Kidney (tissue), 22 donors: ENCODE results near the gene AMDHD2. TPM values are rescaled to one million over a fixed set of nuclear protein-coding genes. Genes with fewer than 3 reads are reported as not detected.

Experiments
- DNase-seq, 5 donors: peaks; one replicate each; pipeline ENCODE4 v3.0.0-alpha.2; 2013 to 2020
- FAIRE-seq: peaks from 2 replicates; lab custom pipeline; 2012; peaks lifted over from hg19 to GRCh38; lab: Jason Lieb, UNC
- H3K27ac ChIP-seq, 2 donors: one replicate each; pipeline ENCODE4 v1.7.0; 2013; ENCODE audit warnings: low read depth in 2 of 2, low read length in 2 of 2, inconsistent platforms in 1 of 2
- H3K27me3 ChIP-seq: one replicate; pipeline ENCODE4 v1.7.1; 2013; ENCODE audit warnings: low read length, inconsistent platforms; ENCODE audit not compliant: control insufficient read depth, insufficient read depth
- H3K36me3 ChIP-seq, 3 donors: one replicate each; pipeline versions ENCODE4 v1.7.0 to v1.7.1; 2013; ENCODE audit warnings: low read length in 3 of 3, control low read depth in 1 of 3, inconsistent platforms in 1 of 3; ENCODE audit not compliant: insufficient read depth in 3 of 3, control insufficient read depth in 2 of 3
- H3K4me1 ChIP-seq, 3 donors: one replicate each; pipeline versions ENCODE4 v1.7.0 to v1.7.1; 2013; ENCODE audit warnings: low read length in 3 of 3, inconsistent platforms in 1 of 3, low read depth in 1 of 3; ENCODE audit not compliant: control insufficient read depth in 2 of 3, insufficient read depth in 2 of 3
- H3K4me3 ChIP-seq, 3 donors: one replicate each; pipeline versions ENCODE4 v1.7.0 to v1.8.1; 2013; ENCODE audit warnings: low read length in 3 of 3, control low read depth in 1 of 3, inconsistent platforms in 1 of 3
- H3K9ac ChIP-seq, 3 donors: one replicate each; pipeline versions ENCODE4 v1.7.0 to v1.7.1; 2013; ENCODE audit warnings: low read length in 3 of 3, control low read depth in 1 of 3, inconsistent platforms in 1 of 3
- H3K9me3 ChIP-seq, 3 donors: one replicate each; pipeline versions ENCODE4 v1.7.0 to v1.7.1; 2013; ENCODE audit warnings: low read length in 3 of 3, control low read depth in 1 of 3, inconsistent platforms in 1 of 3; ENCODE audit not compliant: control insufficient read depth in 2 of 3, insufficient read depth in 1 of 3
- CTCF ChIP-seq: IDR thresholded peaks from 3 replicates; pipeline ENCODE4 v1.5.1; 2012; ENCODE audit warnings: mild to moderate bottlenecking, moderate library complexity, borderline replicate concordance; ENCODE audit not compliant: insufficient read depth; ENCODE audit errors: extremely low read depth
- intact Hi-C: fragments of 100-400 bp; cut with DNase I; formaldehyde crosslinking; loops from one replicate; pipeline ENCODE4 v1.11.1; 2022
- long read RNA-seq, 10 donors: library from polyadenylated mRNA in 1 of 10; unstranded in 1 of 10; transcript quantifications; one replicate each; pipeline ENCODE4 v2.0.0 and lab custom pipeline, GENCODE V29; 2021 to 2026
- polyA plus RNA-seq: library from polyadenylated mRNA; stranded (reverse); fragments of 350-450 nt; fragmentation: Illumina TruSeq; extraction: RNeasy Lipid Tissue Mini Kit (QIAGEN cat#74804); gene quantifications from one replicate; pipeline ENCODE4 v1.2.3, GENCODE V29; 2014; ENCODE audit warnings: low read depth, low replicate concordance; ENCODE audit not compliant: insufficient read depth
- total RNA-seq: library from RNA; stranded (reverse); fragmentation: NEBNext Ultra II Directional; extraction: Animal tissue kit (Norgen Biotek cat#: 25700); gene quantifications from one replicate; pipeline ENCODE4 v1.2.1, GENCODE V29; 2021
- donor health status: control.
- donor health status: control.
- donor health status: control.
- donor health status: control.
- donor health status: control.
- donor health status: DM: yes; HTN: yes; CAD: no.
- donor health status: Normal renal cell carcinoma (clear cell type).

Gene AMDHD2
- total RNA-seq = 52.1 TPM
- 51.8 TPM for polyA plus RNA-seq
- long read RNA-seq, donor 1, partial matches to known transcripts = 0 of 7 reads
- long read RNA-seq, donor 1, other reads (novel, unspliced or antisense) = 0 of 7 reads
- long read RNA-seq, donor 2, partial matches to known transcripts = 0 of 3 reads
- long read RNA-seq, donor 2, other reads (novel, unspliced or antisense) = 0 of 3 reads
- long read RNA-seq, donor 3, partial matches to known transcripts = 0 of 6 reads
- long read RNA-seq, donor 3, other reads (novel, unspliced or antisense) = 0 of 6 reads
- long read RNA-seq, donor 4, transcript AMDHD2-201 (11 exons, 1,459 nt) = major isoform, 6 of 8 reads
- long read RNA-seq, donor 4, partial matches to known transcripts = 0 of 8 reads
- long read RNA-seq, donor 4, other reads (novel, unspliced or antisense) = 0 of 8 reads
- long read RNA-seq, donor 5 = 0 reads
- long read RNA-seq, donor 6, transcript AMDHD2-201 (11 exons, 1,459 nt) = major isoform, 6 of 11 reads
- long read RNA-seq, donor 6, partial matches to known transcripts = 0 of 11 reads
- long read RNA-seq, donor 6, other reads (novel, unspliced or antisense) = 0 of 11 reads
- long read RNA-seq, donor 7, transcript AMDHD2-202 (10 exons, 3,273 nt) = minor isoform, 7 of 63 reads
- long read RNA-seq, donor 7, transcript AMDHD2-201 (11 exons, 1,459 nt) = major isoform, 16 of 63 reads
- long read RNA-seq, donor 7, transcript AMDHD2-219 (10 exons, 2,890 nt) = minor isoform, 6 of 63 reads
- long read RNA-seq, donor 7, partial matches to known transcripts = 13 of 63 reads
- long read RNA-seq, donor 7, other reads (novel, unspliced or antisense) = 20 of 63 reads
- long read RNA-seq, donor 8, partial matches to known transcripts = 0 of 3 reads
- long read RNA-seq, donor 8, other reads (novel, unspliced or antisense) = 0 of 3 reads
- long read RNA-seq, donor 9, partial matches to known transcripts = 0 of 2 reads
- long read RNA-seq, donor 9, other reads (novel, unspliced or antisense) = 0 of 2 reads
- long read RNA-seq, donor 10, partial matches to known transcripts = 0 of 8 reads
- long read RNA-seq, donor 10, other reads (novel, unspliced or antisense) = 0 of 8 reads

- Histone ChIP-seq H3K9me3 (no peaks in the 10 kb centered on the region), H3K4me1 (peaks cover 0 to 54% (median 23%) of the 10 kb centered on the region in 3 donors), H3K36me3 (peaks cover 0 to 23% (median 0%) of the 10 kb centered on the region in 3 donors), H3K4me3 (peak within 1 kb of the TSS; percentile 12 to 61 (median 31)), H3K9ac (peak within 1 kb of the TSS in 1 of 3 donors; percentile 4), H3K27ac (peak within 1 kb of the TSS; percentile 66 to 72), H3K27me3 (no peaks in the 10 kb centered on the region)
- intact Hi-C loops = no loop called here
- TF ChIP-seq CTCF = no peak
- FAIRE-seq = no peak
- DNase-seq = peak; percentile 90 to 97 (median 93)
Observed at GRCh38 chr16:2520097-2520783, at the start of gene AMDHD2. Gene AMDHD2 (plus strand): TSS chr16:2520371. CDS start chr16:2520459, 88 bp downstream.

GRCh38 chr16:2470603-2471015 lies 49.6 kb upstream of the AMDHD2 start:
- DNase-seq (no peak), FAIRE-seq (no peak)
- Histone ChIP-seq H3K4me1 (peaks cover 0 to 31% (median 0%) of the 10 kb centered on the region in 3 donors), H3K27me3 (no peaks in the 10 kb centered on the region), H3K4me3 (no peak overlapping the region), H3K9me3 (no peaks in the 10 kb centered on the region), H3K36me3 (no peaks in the 10 kb centered on the region), H3K27ac (no peak overlapping the region), H3K9ac (no peak overlapping the region)
- no peak for TF ChIP-seq CTCF
- intact Hi-C loops = no loop called here

- no peaks in the 10 kb centered on the region for H3K36me3 ChIP-seq
- DNase-seq (peak in 4 of 5 donors; percentile 83 to 93 (median 89)), FAIRE-seq (no peak)
- H3K4me3 ChIP-seq = no peak within 1 kb of the TSS
- H3K9me3 ChIP-seq = no peaks in the 10 kb centered on the region
- no peak within 1 kb of the TSS for H3K27ac ChIP-seq
- H3K4me1 ChIP-seq = peaks cover 0 to 36% (median 0%) of the 10 kb centered on the region in 3 donors
- H3K27me3 ChIP-seq = no peaks in the 10 kb centered on the region
- intact Hi-C loops = no loop called here
- no peak within 1 kb of the TSS for H3K9ac ChIP-seq
- TF ChIP-seq CTCF = no peak
Observed at GRCh38 chr16:2471016-2471652, 49.0 kb upstream of the AMDHD2 start, which contains the start of gene NTN3. Gene NTN3 (plus strand): TSS chr16:2471297. CDS start chr16:2471702, 405 bp downstream.
